Measurements from ENCODE around the gene CCDC187. TPM values are rescaled to one million over a fixed set of nuclear protein-coding genes. Genes with fewer than 3 reads are reported as not detected.

The CCDC187 gene
- total and polyA plus RNA-seq, 10 donors = 0.03 to 0.20 (median 0.11) TPM; not detected in 2

- Histone ChIP-seq H3K27ac (no peak overlapping the region), H3K27me3 (replicated peaks in 1 of 7) (peaks cover 0 to 61% (median 28%) of the 10 kb centered on the region in 7 donors), H3K36me3 (no peaks in the 10 kb centered on the region), H3K9me3 (no peaks in the 10 kb centered on the region), H3K4me3 (no peak overlapping the region), H3K4me1 (peaks cover 9 to 22% (median 15%) of the 10 kb centered on the region in 6 donors)
- intact Hi-C loops (cut with DNase I; ENCODE audit: low total_unique reads) = loop anchor here (5.0 kb wide), 1 partner anchor 108 kb away; no protein-coding TSS in a partner anchor
- DNase-seq = no peak
- no peak for TF ChIP-seq POLR2A (IDR thresholded peaks at IDR 0.05)
- TF ChIP-seq, protein P1, sequence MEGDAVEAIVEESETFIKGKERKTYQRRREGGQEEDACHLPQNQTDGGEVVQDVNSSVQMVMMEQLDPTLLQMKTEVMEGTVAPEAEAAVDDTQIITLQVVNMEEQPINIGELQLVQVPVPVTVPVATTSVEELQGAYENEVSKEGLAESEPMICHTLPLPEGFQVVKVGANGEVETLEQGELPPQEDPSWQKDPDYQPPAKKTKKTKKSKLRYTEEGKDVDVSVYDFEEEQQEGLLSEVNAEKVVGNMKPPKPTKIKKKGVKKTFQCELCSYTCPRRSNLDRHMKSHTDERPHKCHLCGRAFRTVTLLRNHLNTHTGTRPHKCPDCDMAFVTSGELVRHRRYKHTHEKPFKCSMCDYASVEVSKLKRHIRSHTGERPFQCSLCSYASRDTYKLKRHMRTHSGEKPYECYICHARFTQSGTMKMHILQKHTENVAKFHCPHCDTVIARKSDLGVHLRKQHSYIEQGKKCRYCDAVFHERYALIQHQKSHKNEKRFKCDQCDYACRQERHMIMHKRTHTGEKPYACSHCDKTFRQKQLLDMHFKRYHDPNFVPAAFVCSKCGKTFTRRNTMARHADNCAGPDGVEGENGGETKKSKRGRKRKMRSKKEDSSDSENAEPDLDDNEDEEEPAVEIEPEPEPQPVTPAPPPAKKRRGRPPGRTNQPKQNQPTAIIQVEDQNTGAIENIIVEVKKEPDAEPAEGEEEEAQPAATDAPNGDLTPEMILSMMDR (IDR thresholded peaks at IDR 0.05 in 8 of 11, conservative IDR thresholded peaks at IDR 0.05 in 3 of 11) = no peak
- 87 to 92% (median 91%) methylated on average over 13 to 16 of the region's 16 CpGs for WGBS, 5 donors
These were observed 23.2 kb downstream of the CCDC187 start for GRCh38 chr9:136280535-136281315.

DNA sequence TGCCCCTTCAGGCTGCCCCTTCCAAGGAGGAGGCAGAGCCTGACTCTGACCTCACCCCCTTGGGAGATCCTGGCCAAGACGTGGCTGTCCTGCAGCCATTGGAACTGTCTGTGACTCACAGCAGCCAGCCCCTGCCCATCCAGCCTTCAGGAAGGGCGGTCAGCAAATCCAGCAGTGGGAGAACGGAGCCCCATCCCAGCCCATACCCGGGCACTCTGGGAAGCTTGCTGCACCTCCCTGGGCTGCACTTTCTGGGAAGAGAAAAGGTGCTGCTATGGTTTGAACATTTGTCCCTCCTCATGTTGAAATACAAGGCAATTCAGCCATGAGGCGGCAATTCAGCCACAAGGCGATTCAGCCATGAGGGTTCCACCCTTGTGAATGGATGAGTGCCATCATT lies 24.4 kb downstream of the CCDC187 start:
- peaks cover 9 to 22% (median 15%) of the 10 kb centered on the region in 6 donors for H3K4me1 ChIP-seq
- no peaks in the 10 kb centered on the region for H3K9me3 ChIP-seq
- peaks cover 0 to 61% (median 15%) of the 10 kb centered on the region in 7 donors for H3K27me3 ChIP-seq (replicated peaks in 1 of 7)
- no peak overlapping the region for H3K27ac ChIP-seq
- intact Hi-C loops (cut with DNase I; ENCODE audit: low total_unique reads) = no loop called here
- DNase-seq = no peak
- TF ChIP-seq POLR2A (IDR thresholded peaks at IDR 0.05) (no peak), POLR2AphosphoS5 (IDR thresholded peaks at IDR 0.05) (no peak)
- TF ChIP-seq, protein P1 (IDR thresholded peaks at IDR 0.05 in 8 of 11, conservative IDR thresholded peaks at IDR 0.05 in 3 of 11) = no peak
- H3K36me3 ChIP-seq = no peaks in the 10 kb centered on the region
- 72 to 92% (median 88%) methylated on average over 6 of the region's 6 CpGs for WGBS, 5 donors
- no peak overlapping the region for H3K4me3 ChIP-seq

- peaks cover 9 to 21% (median 14%) of the 10 kb centered on the region in 6 donors for H3K4me1 ChIP-seq
- no peaks in the 10 kb centered on the region for H3K36me3 ChIP-seq
- H3K27me3 ChIP-seq (replicated peaks in 1 of 7) = peaks cover 0 to 61% (median 11%) of the 10 kb centered on the region in 7 donors
- TF ChIP-seq, protein P1 (IDR thresholded peaks at IDR 0.05 in 8 of 11, conservative IDR thresholded peaks at IDR 0.05 in 3 of 11) = no peak
- TF ChIP-seq POLR2A (IDR thresholded peaks at IDR 0.05) (no peak), POLR2AphosphoS5 (IDR thresholded peaks at IDR 0.05) (no peak)
- H3K4me3 ChIP-seq = no peak overlapping the region
- WGBS, 5 donors = 84 to 100% (median 91%) methylated on average over 1 of the region's 1 CpG
- no peak for DNase-seq
- intact Hi-C loops (cut with DNase I; ENCODE audit: low total_unique reads) = no loop called here
- no peaks in the 10 kb centered on the region for H3K9me3 ChIP-seq
- H3K27ac ChIP-seq = no peak overlapping the region
These were observed 25.0 kb downstream of the CCDC187 start for GRCh38 chr9:136278894-136279293.

DNA sequence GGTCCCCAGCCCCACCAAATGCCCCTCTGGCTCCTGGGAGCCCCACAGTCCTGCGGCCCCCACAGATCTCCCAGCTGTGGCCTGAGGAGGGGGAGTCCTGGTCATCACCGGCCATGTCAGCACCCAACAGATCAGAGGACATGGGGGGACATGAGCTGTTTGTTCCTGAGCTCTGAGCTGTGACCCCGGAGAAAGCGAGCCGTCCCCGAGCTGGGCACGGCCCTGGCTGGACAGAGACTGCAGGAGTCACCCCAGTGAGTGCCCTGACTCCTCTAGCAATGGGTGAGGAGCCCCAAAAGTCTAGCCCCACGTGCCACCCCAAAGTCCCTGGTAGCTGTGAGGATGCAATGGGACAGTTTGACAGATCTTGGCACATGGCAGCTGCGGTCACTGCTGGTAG lies 25.7 kb downstream of the CCDC187 start:
- Histone ChIP-seq H3K36me3 (no peaks in the 10 kb centered on the region), H3K27me3 (replicated peaks in 1 of 7) (peaks cover 0 to 58% (median 11%) of the 10 kb centered on the region in 7 donors), H3K9me3 (no peaks in the 10 kb centered on the region), H3K4me3 (no peak overlapping the region), H3K27ac (no peak overlapping the region), H3K4me1 (peaks cover 2 to 15% (median 9%) of the 10 kb centered on the region in 6 donors)
- intact Hi-C loops (cut with DNase I; ENCODE audit: low total_unique reads) = no loop called here
- TF ChIP-seq POLR2AphosphoS5 (IDR thresholded peaks at IDR 0.05) (no peak), POLR2A (IDR thresholded peaks at IDR 0.05) (no peak)
- TF ChIP-seq, protein P1 (IDR thresholded peaks at IDR 0.05 in 8 of 11, conservative IDR thresholded peaks at IDR 0.05 in 3 of 11) = no peak
- no peak for DNase-seq
- WGBS, 5 donors = 73 to 89% (median 85%) methylated on average over 4 to 9 of the region's 9 CpGs

Measured in spleen (tissue), 11 donors.